ENCODE measurements around the gene LRRC3.

Gene LRRC3

DNA sequence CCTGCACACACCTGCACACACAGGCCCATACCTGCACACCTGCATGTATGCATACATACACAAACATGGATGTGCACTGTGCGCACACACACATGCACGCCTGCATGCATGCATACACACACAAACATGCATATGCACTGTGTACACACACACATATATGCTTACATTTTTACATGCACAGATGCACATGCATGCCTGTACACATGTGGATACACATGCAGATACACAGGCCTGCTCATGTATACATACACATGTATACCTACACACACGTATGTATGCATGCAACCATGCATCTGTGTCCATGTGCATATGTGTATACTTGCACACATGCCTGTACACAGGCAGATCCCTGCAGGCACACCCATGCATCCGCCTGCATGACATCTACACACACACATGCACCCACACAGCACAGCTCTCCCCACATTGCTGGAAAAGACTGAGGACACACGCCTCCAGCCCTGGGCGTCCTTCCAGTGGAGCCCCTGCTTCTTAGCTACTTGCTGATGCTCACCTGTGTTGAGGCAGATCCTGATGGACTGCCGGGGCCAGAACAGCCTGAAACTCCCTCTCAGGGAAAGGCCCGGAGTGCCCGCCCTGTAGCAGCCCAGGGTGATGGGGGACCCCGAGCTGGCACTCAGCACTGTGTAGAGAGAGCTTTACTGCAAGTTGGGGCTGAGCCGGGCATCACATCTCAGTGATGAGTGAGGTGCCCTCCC, 56.1 kb downstream of the LRRC3 start:
- DNase-seq (ENCODE audit: low spot score): no peak

All from CD4-positive, alpha-beta T cell treated with Interleukin-2 at 100 ng/mL for 4 hours (primary cell).